ENCODE results near the gene USP20. TPM values are rescaled to one million over a fixed set of nuclear protein-coding genes. Genes with fewer than 3 reads are reported as not detected.

Gene USP20
- total RNA-seq, 1 donor from 2014 or later = 12.8 TPM

DNA sequence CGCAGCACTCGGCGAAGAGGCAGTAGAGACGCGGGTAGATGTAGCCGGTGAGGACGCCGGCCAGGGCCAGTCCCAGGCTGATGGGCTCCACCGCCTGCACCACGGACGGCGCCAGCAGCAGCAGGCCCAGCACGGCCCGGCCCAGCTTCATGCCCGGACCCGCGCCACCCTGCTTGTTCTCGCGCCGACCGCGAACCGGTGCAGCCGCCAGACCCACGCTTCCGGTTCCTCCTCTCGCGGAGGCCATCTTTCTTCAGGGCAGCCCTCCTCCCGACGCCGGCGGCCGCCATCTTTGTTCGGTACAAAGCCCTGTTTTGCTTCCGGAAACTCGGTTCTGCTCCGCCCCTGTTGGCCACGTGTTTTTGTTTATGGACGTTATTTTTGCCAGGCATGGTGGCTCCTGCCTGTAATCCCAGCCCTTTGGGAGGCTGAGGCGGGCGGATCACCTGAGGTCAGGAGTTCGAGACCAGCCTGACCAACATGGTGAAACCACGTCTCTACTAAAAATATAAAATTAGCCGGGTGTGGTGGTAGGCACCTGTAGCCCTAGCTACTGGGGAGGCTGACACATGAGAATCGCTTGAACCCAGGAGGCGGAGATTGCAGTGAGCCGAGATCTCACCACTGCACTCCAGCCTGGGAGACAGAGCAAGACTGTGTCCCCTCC, 11.2 kb upstream of the USP20 start, which contains the start of gene TOR1A:
TOR1A (minus strand) TSS at position 202 of the 667 bp plus-strand sequence; CDS start at position 151, 51 bp downstream.
- peak; percentile 93 for ATAC-seq

DNA sequence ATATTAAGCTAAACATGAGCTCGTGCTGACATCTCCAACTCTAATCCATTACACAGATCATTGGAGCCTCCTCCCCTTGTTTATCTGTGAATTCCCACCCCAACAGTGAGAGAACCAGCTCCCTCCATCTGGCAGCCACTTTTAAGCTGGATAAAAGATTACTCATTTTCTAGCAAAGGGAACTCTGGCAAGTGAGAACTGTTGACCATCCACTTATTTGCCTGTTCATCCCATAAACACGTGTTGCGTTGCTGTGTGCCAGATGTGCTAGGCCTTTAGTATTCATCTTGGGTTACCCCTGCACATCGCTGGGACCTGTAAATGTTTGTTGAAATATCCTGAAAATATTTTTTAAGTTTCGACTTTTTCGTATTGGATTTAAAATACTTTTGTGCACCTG, 8.9 kb upstream of the USP20 start:
- no peak for ATAC-seq

DNA sequence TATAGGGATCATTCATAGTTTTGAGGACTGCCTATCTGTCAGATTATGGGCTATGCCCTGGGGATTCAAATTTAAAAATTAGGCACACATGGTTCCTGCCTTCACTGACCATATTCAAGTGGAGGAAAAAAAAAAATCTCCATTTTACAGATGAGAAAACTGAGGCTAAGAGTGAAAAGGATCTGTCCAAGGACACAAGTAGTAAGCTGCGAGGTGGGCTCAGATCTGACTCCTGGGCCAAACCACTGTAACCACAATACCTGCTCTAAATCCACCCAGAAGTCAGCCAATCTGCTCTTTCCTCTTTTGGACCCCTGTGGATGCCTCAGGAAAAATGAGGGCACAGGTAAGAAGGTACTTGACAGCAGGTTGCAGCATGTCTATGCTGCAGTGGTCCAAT, 8.5 kb upstream of the USP20 start:
- no peak for ATAC-seq

DNA sequence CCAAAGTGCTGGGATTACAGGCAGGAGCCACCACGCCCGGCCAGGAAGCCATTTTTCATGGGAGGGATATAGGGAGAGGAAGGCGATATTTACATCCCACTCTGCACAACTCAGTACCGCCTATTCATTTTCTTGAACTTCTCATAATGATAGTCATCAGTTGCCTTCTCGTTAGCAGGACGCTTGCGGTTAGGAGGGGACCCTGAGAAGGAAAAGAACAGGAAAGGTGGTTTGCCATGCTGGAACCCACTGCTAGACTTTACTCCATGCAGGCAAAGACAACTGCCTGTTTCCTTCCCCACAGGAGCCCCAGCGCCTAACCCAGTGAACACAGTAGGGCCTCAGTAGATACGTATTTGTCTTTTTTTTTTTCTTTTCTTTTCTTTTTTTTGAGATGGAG, 7.2 kb upstream of the USP20 start:
- ATAC-seq = no peak

DNA sequence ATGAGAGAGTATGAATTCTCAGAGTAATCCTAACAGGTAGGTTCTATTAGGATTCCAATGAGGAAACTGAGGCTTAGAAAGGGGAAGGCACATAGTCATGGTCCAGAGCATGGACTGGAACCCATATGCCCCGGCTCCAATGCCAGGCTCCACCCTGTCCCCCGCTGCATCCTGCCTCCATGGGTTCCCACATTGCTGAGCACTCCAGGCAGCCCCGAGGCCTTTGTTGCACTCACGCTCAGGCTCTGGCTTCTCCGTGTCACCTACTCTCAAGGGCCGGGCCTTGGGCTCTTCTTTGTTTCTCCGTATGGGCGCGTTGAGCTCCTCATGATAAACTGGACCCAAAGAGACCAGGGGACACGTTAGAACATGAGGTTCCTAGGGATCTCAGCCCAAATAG, 6.3 kb upstream of the USP20 start:
- ATAC-seq = no peak

DNA sequence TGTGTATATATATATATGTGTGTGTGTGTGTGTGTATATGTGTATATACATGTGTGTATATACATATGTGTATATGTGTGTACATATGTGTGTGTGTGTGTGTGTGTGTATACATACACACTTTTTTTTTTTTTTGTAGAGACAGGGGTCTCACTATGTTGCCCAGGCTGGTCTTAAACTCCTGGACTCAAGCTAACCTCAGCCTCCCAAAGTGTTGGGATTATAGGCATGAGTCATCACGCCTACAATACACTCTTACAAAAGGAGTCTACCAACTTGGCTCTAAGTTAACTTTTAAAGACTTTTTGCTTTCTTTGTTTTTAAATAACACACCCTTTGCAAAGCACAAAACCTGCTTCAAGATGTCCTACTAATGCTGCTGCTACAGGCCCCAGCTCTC, 2.3 kb upstream of the USP20 start:
- no peak for ATAC-seq

DNA sequence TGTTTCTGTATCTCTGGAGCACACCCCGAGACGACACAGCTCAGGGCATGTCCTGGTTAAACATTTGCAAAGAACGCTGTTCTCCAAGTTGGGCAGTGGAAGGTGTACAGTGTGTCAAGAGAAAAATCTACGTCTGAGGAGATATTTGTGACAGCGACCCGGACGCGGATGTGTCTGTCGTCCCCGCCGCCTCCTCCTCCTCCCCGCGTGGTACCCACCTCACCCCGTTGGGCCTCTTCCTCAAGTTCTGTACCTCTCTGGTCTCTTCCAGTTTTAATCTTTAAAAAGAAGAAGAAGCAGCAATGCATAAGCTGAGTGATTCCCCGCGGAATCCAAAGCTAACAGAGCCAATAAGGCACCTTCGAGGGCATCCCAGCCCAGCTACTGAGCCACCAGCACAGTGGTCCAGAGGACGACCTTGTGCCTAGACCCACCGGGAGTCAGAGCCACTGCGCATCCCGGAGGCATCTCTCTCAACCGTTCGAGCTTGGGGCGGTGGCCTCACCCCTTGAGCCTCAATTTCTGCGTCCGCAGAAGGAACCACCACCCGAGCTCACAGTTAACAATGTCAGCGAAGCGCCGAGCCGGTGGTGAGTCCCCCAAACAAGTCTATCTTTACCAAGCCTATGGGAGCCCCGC, 650 bp upstream of the USP20 start:
- peak; percentile 16 for ATAC-seq

DNA sequence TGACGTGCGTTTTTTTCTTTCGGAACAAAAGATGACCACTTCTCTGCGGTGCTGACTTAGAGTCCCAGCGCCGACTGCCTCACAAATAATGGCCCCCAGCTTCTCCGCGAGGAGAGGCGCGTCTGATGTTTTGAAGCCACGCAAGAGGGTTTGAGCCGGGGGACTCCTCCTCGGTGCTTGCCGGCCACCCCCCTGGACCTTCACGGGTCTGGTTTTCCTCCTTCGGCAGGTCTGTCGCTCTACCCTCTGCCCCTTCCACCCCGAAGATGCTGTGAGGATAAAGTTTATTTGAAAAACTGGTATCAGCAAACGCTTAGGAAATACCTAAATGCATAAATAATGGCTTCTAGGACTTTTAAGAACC, 584 bp downstream of the USP20 start:
- no peak for ATAC-seq

DNA sequence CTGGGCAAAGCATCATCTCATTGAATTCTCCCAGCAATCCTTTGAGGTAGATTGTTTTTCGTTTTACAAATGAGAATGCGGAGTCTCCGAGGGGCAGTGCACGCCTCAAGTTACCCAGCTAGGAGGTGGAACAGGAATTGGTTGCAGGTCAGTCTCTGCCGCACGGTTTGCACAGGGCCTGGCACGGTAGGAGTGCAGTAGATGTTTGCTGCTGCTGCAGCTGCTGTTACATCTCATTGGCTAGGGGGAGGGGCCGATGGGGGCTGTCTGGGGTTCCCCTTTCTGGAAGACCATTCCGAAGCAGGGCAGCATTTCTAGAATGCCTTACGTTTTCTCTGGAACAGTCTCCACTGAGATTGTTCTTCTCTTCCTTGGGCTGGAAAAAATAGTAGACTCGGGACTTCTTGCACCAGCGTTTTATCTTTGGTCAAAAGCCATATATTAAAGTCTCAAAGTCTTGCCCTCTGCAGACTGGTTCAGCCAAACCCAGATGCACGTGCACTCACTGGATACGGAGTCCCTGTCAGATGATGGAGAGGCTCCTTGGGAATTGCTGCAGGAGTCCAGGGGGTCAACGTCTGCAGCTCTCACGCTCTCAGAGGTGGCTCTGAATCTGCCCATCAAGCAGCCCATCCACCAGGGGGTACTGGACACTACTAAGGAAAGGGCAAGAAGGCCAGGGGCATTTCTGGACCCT, 1.2 kb downstream of the USP20 start:
- no peak for ATAC-seq

DNA sequence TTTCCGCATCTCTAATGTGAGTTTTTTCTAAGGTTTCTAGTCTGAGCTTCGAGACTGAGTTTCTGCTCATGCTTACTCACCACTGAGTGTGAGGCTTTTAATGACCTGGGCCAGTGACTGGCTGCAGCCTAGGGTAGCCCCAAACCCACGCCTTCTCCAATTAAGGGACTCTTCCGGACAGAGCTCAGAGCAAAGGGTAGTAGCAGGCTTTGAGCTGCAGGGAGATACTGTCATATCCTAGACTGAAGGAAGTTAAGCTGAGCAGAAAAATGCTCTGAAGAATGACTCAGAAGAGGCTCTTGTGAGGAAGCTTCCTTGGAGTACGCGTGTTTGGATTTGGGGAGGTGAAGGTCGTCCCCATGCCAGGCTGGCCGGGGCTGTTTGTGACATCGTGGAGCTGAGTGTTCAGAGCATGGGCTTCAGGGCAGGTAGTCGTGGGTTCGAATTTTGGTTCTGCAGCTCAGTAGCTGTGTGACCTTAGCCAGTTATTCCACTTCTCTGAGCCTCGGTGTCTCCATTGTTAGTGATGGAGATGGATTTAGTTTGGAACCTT, 3.5 kb downstream of the USP20 start:
- ATAC-seq = no peak

DNA sequence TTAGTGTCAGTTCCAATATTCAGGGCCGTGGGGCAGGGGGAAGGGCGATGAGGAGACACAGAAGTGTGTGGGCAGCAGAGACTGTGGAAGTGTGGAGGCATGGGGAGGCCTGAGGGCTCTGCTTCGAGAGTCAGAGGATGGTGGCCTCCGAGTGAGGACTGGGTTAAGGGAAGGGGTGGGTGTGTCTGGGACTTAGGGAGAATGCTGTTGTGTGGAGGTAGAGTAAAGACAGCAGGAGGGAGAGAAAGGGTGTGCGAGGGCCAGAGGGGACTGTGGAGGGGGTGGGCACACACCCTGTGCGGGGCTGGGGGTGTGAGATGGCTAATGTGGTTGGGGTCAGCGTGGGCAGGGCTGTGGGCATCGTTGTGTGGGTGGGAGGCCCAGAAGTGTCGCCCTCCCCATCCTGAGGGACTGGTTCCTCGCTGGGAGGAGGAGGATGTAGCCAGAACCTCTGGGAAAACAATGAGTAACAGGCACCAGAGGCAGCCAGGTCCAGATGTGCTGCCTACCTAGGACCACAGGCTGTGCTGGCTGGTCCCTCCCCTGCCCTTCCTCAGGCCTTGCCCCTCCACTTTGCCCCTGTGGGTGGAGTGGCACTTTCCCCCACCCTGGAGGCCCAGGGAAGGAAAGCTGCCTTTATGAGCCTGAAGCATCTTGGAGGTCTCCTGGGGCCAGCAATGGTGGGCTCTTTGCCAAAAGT, 4.2 kb downstream of the USP20 start:
- no peak for ATAC-seq

DNA sequence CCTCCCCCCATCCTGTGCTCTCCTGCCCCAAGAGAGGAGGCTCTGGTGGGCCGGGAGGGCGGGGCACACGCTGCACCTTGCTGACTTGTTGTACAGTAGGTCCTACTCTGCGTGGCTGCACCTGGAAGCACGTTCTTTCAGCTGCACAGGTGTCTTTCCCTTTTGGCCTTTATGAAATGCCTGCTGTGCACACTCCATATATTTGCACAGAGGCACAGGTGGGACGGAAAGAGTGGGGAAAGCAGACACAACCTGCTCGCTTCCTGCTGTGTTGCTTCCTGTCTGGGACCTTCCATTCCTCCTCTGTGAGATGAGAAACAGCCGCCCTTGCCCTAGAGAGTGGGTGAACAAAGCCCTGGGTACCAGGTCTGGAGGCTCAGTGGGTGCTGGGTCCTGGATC, 4.8 kb downstream of the USP20 start:
- no peak for ATAC-seq

DNA sequence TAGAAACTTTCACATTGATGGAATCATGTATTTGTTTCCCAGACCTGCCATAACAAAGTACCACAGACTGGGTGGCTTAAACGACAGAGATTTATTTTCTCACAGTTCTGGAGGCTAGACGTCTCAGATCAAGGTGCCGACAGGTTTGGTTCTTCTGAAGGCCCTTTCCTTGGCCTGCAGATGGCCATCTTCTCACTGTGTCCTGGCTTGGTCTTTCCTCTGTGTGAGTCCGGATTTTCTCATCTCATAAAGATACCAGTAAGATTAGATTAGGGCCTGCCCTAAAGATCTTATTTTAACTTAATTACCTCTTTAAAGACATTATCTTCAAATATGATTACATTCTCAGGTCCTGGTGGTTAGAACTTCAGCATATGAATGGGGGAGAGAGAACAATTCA, 5.8 kb downstream of the USP20 start:
- ATAC-seq = no peak

DNA sequence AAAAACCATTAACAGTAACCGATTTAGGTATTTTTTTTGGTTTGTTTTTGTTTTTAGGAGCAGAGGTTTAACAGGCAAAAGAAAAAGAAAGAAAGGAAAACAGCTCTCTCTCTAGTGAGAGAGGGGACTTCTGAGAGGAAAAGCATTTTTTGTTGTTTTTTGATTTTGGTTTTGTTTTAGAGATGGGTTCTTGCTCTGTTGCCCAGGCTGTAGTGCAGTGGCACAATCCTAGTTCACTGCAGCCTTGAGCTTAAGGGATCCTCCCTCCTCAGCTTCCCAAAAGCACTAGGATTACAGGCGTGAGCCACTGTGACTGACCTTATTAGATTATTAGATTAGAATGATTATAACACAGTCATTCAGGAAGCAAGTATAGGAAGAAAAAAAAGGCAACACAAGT, 10.1 kb downstream of the USP20 start:
- ATAC-seq = no peak

DNA sequence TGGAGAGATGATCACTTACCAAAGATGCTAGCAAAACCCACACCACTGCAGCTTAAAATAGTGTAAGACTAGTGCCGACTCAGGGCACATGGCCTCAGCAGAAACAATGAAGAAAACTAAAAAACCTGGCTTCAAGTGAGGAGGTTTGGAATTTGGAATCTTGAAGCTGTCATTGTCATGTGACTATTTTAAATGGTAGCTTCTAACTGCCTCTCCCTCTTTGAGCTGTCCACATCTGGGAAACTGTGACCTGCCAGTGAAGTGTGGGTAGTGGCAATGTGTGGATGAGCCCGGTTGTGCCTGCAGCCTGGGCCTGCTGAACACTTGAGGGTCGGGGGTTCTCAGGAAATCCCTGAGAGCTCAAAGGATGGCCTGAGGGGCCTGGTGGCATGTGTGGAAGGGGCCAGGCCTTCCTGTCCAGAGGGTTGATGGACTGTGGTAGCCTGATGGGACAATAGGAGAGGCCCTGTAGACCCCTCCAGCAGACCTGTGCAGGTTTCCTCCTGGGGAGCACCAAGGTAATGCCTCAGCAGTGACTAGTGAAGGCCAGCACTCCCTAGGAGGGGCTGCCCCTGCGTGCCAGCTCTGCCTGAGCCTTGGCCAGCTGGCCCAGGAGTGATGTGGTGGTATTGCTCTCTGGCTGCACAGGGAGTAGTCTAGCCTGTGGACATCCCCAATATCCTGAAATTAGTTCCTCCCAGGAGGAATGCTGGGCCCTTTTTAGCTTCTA, 13.6 kb downstream of the USP20 start:
- no peak for ATAC-seq

DNA sequence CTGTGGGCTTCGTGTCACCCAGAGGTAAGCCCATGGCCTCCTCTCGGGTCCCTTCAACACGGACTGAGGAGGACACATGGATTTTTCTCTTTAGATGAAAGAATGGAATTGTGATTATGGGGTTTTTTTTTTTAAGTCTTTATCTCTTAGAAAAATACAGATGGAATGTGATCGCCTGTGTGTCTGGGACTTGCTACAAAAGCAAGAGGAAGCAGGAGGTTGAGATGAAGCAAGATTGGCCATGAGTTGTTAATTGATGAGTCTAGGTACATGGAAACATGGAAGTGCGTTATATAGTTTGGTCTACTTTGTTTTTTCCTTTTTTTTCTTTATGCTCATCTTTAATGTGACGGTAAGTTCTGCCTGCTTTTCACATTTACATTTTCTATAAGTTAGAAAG, 14.6 kb downstream of the USP20 start:
- ATAC-seq = no peak

DNA sequence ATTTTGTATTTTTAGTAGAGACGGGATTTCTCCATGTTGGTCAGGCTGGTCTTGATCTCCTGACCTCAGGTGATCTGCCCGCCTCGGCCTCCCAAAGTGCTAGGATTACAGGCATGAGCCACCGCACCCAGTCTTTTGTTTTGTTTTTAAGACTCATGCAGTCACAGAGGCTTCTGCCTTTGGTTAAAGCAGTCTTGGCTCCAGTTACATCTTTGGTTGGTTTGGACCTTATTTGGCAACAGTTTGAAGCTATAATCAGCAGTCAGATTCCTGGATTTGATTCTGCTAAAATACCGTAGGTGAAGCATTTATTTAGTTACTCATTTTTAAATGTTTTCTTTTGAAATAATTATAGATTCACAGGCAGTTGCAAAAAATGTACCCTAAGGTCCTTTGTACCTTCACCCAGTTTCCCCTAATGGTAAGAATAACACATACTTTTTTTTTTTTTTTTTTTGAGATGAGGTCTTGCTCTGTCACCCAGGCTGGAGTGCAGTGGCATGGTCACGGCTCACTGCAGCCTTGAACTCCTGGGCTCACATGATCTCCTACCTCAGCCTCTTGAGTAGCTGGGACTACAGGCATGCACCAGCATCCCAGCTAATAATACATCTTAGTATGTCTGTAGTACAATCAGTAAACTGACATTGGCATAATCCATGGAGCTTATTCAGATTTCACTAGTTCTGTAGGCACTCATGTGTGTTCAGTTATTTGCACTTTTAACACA, 15.7 kb downstream of the USP20 start:
- ATAC-seq = no peak

DNA sequence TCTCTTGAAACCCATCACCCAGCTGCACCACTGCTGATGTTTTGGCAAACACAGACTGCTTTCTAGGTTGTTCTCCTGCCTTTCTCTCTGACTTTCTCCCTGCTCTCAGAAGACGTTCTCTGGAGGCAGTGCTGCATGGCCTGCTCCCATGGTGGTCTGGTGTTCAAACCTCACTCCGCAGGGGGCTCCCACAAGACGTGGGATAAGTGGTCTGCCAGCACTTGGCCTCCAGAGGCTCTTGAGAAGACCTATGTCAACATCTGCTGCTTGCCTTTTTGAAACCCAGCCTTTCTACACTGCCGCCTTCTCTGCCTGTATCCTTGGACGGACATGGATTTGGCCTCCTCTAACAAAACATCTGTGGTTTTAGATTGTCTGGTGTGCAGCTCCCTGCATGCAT, 16.6 kb downstream of the USP20 start:
- no peak for ATAC-seq

DNA sequence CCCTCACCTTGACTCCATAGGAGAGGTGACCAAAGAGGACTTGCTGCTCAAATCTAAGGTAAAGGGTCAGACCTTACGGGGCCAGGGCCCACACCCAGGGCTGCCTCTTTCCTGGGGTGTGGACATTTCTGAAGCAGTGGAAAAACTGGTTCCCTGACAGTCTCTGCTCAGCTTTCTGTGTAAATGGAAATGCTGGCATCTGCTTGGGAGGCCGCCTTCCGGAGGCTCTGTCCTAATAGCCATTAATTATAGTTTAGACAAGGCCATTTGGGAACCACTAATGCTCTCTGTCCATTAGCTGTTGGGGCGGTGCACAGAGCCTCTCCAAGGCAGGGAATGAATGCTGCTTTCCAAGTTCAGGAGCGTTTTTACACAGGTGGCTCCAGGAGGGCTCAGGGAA, 17.3 kb downstream of the USP20 start:
- ATAC-seq = peak; percentile 71

DNA sequence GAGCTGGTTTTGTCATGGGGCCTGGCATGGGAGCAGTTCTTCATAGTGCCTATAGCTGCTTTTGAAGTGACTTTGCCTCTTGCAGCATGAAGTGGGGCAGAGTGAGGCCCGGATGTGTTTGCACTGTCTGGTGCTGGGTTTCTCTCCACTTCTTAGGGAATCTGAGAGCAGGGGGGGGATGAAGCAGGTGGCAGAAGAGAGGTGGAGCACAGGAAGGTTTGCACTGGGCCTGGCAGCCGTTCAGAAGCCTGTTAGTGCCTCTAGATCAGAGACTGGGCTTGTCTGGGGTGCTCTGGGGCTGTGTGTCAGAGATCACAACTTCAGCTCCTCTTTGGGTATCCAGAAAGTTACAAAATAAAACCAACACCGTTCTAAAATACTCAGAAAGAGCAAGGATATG, 18.4 kb downstream of the USP20 start:
- no peak for ATAC-seq

DNA sequence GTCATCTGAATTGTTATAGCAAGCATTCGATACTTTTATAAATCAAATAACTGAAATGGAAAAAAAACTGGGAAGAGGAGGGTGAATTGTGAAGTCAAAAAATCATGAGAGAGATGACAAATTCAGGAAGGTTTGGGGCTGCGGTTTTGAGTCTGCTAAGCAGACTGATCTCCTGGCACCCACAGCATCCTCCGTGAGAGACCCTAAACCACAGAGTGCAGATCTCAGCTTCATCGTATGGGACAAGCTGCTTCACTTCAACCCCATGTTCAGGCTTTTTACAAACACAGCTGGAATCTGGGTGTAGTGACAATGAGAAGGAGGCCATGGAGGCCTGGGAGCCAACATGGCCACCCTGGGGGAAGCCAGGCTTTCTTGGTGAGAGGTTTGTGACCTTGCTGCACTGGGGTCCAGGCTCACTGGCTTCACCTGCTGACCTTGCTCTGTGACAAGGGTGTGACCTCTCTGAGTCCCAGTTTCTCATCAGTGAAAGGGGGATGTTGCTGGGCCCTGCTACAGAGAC, 19.4 kb downstream of the USP20 start:
- no peak for ATAC-seq

DNA sequence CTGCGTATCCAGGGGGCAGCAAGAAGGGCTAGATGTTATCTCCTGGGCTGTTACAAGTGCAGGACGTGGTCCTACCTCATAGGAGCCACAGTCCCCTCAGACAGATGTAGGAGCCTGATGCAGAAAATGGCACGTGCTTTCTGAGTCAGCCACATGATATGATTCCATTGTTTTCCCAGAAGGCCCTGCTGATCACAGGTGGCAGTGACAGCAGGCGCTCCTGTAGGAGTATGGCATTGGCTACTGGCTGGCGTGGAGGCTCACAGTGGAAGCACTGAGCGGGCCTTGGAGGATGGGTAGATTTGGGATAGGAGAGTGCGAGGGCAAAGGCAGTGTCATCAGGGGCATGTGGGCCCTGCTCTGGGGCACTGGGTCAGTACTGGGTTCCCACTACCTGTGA, 21.9 kb downstream of the USP20 start:
- ATAC-seq = no peak
